ENCODE results near the gene TRIO.
"Not testable (repeated sequence)": the region's sequence is repeated elsewhere in the genome, so short reads cannot be mapped to it uniquely, and the experiment has no call there.

The TRIO gene

GRCh38 chr5:14189680-14190079 is 46.5 kb downstream of the TRIO start:
- no peak for DNase-seq

- DNase-seq: peak; percentile 54
Measured at GRCh38 chr5:14190194-14191164, 47.3 kb downstream of the TRIO start.

- no peak for DNase-seq
Measured at GRCh38 chr5:14191325-14191724, 48.2 kb downstream of the TRIO start.

- no peak for DNase-seq
Measured at GRCh38 chr5:14193496-14193895, 50.4 kb downstream of the TRIO start.

GRCh38 chr5:14195588-14195987 is 52.4 kb downstream of the TRIO start:
- DNase-seq: no peak

- no peak for DNase-seq
Measured at GRCh38 chr5:14197056-14197455, 53.9 kb downstream of the TRIO start.

GRCh38 chr5:14199902-14200301 is 56.8 kb downstream of the TRIO start:
- no peak for DNase-seq

GRCh38 chr5:14200312-14200990 is 57.3 kb downstream of the TRIO start:
- no peak for DNase-seq

GRCh38 chr5:14201325-14202045 is 58.3 kb downstream of the TRIO start:
- no peak for DNase-seq

GRCh38 chr5:14202462-14202861 is 59.3 kb downstream of the TRIO start:
- DNase-seq: no peak

GRCh38 chr5:14204011-14204670 is 61.0 kb downstream of the TRIO start:
- no peak for DNase-seq

GRCh38 chr5:14204785-14205321 is 61.7 kb downstream of the TRIO start:
- DNase-seq: no peak

GRCh38 chr5:14206028-14206725 is 63.0 kb downstream of the TRIO start:
- DNase-seq: no peak

- not testable (repeated sequence) for DNase-seq
Measured at GRCh38 chr5:14207428-14207827, 64.3 kb downstream of the TRIO start.

- no peak for DNase-seq
Measured at GRCh38 chr5:14208071-14209021, 65.2 kb downstream of the TRIO start.

GRCh38 chr5:14209222-14209822 is 66.2 kb downstream of the TRIO start:
- no peak for DNase-seq

GRCh38 chr5:14209836-14210235 is 66.7 kb downstream of the TRIO start:
- DNase-seq: no peak

- DNase-seq: no peak
Measured at GRCh38 chr5:14210729-14211128, 67.6 kb downstream of the TRIO start.

GRCh38 chr5:14211818-14212803 is 69.0 kb downstream of the TRIO start:
- DNase-seq: no peak
